Upper lobe of right lung (tissue), 1 donor: Measurements from ENCODE around the gene BMS1. TPM values are rescaled to one million over a fixed set of nuclear protein-coding genes. Genes with fewer than 3 reads are reported as not detected.
A peak's percentile ranks its signal among the peaks of the same experiment; 100 is the strongest.

ENCODE experiments used
- ATAC-seq: fragments of 200-7000 bp; cut with Tn5 transposase; one replicate; pipeline ENCODE4 v1.9.1; 2020; ENCODE audit warnings: mild to moderate bottlenecking, moderate library complexity
- DNase-seq: peaks from one replicate; pipeline ENCODE4 v3.0.0-alpha.2; 2020
- H3K27ac ChIP-seq: fragments of 200-600 bp; one replicate; pipeline ENCODE4 v1.8.0; 2022
- H3K27me3 ChIP-seq: fragments of 200-600 bp; one replicate; pipeline ENCODE4 v1.8.0; 2022; ENCODE audit warnings: mild to moderate bottlenecking
- H3K36me3 ChIP-seq: fragments of 200-600 bp; one replicate; pipeline ENCODE4 v1.8.0; 2022
- H3K4me1 ChIP-seq: fragments of 200-600 bp; one replicate; pipeline ENCODE4 v1.8.0; 2022
- H3K4me3 ChIP-seq: fragments of 200-600 bp; one replicate; pipeline ENCODE4 v1.8.0; 2022; ENCODE audit warnings: mild to moderate bottlenecking
- H3K9me3 ChIP-seq: fragments of 200-600 bp; one replicate; pipeline ENCODE4 v1.8.0; 2022
- CTCF ChIP-seq: fragments of 200-600 bp; IDR thresholded peaks from one replicate; pipeline ENCODE4 v1.8.0; 2022; ENCODE audit warnings: antibody characterized with exemption
- intact Hi-C: fragments of 100-400 bp; cut with DNase I; formaldehyde crosslinking; loops from one replicate; pipeline ENCODE4 v1.11.0; 2022
- total RNA-seq: library from RNA; stranded (reverse); fragmentation: NEBNext Ultra II Directional; extraction: Animal tissue kit (Norgen Biotek cat#: 25700); gene quantifications from one replicate; pipeline ENCODE4 v1.2.1, GENCODE V29; 2021
- donor health status: DM: no; HTN: yes; CAD: no; lungs with severe emphysema.

The BMS1 gene
- total RNA-seq, 1 donor from 2014 or later = 13.0 TPM

- intact Hi-C loops = no loop called here
Observed at GRCh38 chr10:42755556-42756093, 27.0 kb upstream of the BMS1 start.

GRCh38 chr10:42767906-42768305 is 14.7 kb upstream of the BMS1 start:
- no peak for DNase-seq
- Histone ChIP-seq H3K9me3 (no peaks in the 10 kb centered on the region), H3K27me3 (peaks cover 10% of the 10 kb centered on the region), H3K4me3 (no peak overlapping the region), H3K4me1 (no peaks in the 10 kb centered on the region), H3K36me3 (no peaks in the 10 kb centered on the region), H3K27ac (no peak overlapping the region)
- intact Hi-C loops = no loop called here
- no peak for ATAC-seq
- TF ChIP-seq CTCF = no peak

More at GRCh38 chr10:42755556-42756093, 27.0 kb upstream of the BMS1 start:
- no peak for ATAC-seq
- peaks cover 17% of the 10 kb centered on the region for H3K4me1 ChIP-seq
- peak overlapping the region; percentile 52 for H3K4me3 ChIP-seq
- H3K27ac ChIP-seq = no peak overlapping the region
- H3K27me3 ChIP-seq = peaks cover 39% of the 10 kb centered on the region
- no peaks in the 10 kb centered on the region for H3K9me3 ChIP-seq
- no peak for TF ChIP-seq CTCF
- no peaks in the 10 kb centered on the region for H3K36me3 ChIP-seq
- DNase-seq = no peak

GRCh38 chr10:42768581-42769152 is 13.9 kb upstream of the BMS1 start:
- peaks cover 5% of the 10 kb centered on the region for H3K27me3 ChIP-seq
- H3K27ac ChIP-seq = no peak overlapping the region
- TF ChIP-seq CTCF = no peak
- no peaks in the 10 kb centered on the region for H3K9me3 ChIP-seq
- H3K4me1 ChIP-seq = no peaks in the 10 kb centered on the region
- H3K4me3 ChIP-seq = no peak overlapping the region
- DNase-seq (no peak), ATAC-seq (no peak)
- intact Hi-C loops = no loop called here
- no peaks in the 10 kb centered on the region for H3K36me3 ChIP-seq

- TF ChIP-seq CTCF = no peak
- Histone ChIP-seq H3K27me3 (peaks cover under 1% of the 10 kb centered on the region), H3K9me3 (no peaks in the 10 kb centered on the region), H3K4me1 (no peaks in the 10 kb centered on the region), H3K4me3 (no peak overlapping the region), H3K36me3 (no peaks in the 10 kb centered on the region), H3K27ac (no peak overlapping the region)
- no peak for DNase-seq
- intact Hi-C loops = no loop called here
- no peak for ATAC-seq
Observed at GRCh38 chr10:42769173-42769572, 13.4 kb upstream of the BMS1 start.

GRCh38 chr10:42769673-42770072 is 12.9 kb upstream of the BMS1 start:
- H3K27ac ChIP-seq = no peak overlapping the region
- no peak overlapping the region for H3K4me3 ChIP-seq
- peaks cover 4% of the 10 kb centered on the region for H3K27me3 ChIP-seq
- no peaks in the 10 kb centered on the region for H3K4me1 ChIP-seq
- no peaks in the 10 kb centered on the region for H3K9me3 ChIP-seq
- no peak for TF ChIP-seq CTCF
- no peaks in the 10 kb centered on the region for H3K36me3 ChIP-seq
- DNase-seq (no peak), ATAC-seq (no peak)
- intact Hi-C loops = no loop called here

- intact Hi-C loops = no loop called here
- Histone ChIP-seq H3K27me3 (peaks cover 6% of the 10 kb centered on the region), H3K9me3 (no peaks in the 10 kb centered on the region), H3K4me3 (no peak overlapping the region), H3K27ac (no peak overlapping the region), H3K4me1 (no peaks in the 10 kb centered on the region), H3K36me3 (no peaks in the 10 kb centered on the region)
- DNase-seq (no peak), ATAC-seq (no peak)
- no peak for TF ChIP-seq CTCF
Observed at GRCh38 chr10:42776681-42777080, 5.9 kb upstream of the BMS1 start.
